ENCODE measurements around the gene SEMA6B.

SEMA6B gene, protein sequence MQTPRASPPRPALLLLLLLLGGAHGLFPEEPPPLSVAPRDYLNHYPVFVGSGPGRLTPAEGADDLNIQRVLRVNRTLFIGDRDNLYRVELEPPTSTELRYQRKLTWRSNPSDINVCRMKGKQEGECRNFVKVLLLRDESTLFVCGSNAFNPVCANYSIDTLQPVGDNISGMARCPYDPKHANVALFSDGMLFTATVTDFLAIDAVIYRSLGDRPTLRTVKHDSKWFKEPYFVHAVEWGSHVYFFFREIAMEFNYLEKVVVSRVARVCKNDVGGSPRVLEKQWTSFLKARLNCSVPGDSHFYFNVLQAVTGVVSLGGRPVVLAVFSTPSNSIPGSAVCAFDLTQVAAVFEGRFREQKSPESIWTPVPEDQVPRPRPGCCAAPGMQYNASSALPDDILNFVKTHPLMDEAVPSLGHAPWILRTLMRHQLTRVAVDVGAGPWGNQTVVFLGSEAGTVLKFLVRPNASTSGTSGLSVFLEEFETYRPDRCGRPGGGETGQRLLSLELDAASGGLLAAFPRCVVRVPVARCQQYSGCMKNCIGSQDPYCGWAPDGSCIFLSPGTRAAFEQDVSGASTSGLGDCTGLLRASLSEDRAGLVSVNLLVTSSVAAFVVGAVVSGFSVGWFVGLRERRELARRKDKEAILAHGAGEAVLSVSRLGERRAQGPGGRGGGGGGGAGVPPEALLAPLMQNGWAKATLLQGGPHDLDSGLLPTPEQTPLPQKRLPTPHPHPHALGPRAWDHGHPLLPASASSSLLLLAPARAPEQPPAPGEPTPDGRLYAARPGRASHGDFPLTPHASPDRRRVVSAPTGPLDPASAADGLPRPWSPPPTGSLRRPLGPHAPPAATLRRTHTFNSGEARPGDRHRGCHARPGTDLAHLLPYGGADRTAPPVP

DNA sequence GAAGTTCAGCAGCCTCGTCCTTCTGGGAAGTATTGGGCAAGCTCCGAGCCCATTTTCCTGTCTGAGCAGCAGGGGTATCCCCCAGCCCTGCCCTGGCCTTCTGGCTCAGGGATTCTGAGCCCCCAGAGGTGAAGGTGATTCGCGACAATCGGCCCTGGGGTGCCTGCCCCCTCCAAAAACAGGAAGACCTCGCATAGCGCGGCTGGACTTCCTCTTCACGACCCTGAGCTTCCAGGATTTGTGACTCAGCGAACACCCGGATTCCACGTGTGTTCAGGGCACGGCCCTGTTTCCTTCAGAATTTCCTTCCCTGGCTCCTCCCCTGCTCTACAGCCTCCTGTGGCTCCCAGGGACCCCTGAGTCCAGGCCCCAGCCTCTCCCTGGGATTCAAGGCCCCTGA, at the start of gene SEMA6B:
Gene SEMA6B (minus strand): TSS at position 116 of the 400 bp plus-strand sequence. CDS start 1,227 bp downstream, outside the sequence.
- TF ChIP-seq, protein P1, sequence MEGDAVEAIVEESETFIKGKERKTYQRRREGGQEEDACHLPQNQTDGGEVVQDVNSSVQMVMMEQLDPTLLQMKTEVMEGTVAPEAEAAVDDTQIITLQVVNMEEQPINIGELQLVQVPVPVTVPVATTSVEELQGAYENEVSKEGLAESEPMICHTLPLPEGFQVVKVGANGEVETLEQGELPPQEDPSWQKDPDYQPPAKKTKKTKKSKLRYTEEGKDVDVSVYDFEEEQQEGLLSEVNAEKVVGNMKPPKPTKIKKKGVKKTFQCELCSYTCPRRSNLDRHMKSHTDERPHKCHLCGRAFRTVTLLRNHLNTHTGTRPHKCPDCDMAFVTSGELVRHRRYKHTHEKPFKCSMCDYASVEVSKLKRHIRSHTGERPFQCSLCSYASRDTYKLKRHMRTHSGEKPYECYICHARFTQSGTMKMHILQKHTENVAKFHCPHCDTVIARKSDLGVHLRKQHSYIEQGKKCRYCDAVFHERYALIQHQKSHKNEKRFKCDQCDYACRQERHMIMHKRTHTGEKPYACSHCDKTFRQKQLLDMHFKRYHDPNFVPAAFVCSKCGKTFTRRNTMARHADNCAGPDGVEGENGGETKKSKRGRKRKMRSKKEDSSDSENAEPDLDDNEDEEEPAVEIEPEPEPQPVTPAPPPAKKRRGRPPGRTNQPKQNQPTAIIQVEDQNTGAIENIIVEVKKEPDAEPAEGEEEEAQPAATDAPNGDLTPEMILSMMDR (conservative IDR thresholded peaks at IDR 0.05; ENCODE audit: low read depth), result no peak
- no peak for DNase-seq (ENCODE audit: low spot score)
- ChIA-PET POLR2A (ENCODE audit: low non-redundant PET) (no interaction called here), CTCF (interaction anchor here (0.9 to 1.9 kb wide), 4 partner anchors 12 to 77 kb away, joined by 5 to 14 read pairs (median 10); no protein-coding TSS in a partner anchor)
- no peak within 1 kb of the TSS for H3K27ac ChIP-seq

DNA sequence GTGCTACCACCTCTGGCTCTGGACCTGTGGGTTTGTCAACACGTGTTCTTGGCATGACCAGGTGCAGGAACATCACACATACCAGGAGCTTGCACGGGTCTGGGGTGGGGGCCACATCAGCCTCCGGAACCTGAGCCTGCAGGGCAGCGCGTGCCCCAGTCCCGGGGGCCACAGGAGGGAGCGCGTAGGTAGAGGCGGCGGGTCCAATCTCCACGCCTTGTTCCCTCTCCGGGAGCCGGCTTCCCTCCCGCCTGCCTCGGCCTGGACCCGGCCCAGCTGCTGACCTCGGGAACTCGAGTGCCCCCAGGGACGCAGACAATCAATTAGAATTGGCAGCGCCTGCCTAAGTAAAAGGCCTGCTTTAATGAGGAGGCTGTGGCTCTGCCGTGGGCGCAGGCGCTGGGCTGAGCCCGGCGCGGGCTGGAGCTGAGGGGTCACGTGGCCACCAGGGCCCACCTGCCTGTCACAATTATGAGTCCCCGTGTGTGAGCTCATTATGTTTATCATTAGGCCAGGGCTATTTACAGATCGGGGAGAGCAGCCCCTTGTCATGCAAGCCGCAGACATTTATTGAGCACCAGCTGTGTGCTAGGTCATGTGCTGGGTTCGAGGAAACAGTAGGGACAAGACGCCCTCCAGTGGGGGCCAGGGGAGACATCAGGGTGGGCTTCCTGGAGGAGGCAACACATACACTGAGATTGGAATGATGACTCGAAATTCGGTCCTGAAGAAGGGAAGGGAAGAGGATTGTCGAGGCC, 47.6 kb upstream of the SEMA6B start:
- no peak for DNase-seq (ENCODE audit: low spot score)
- POLR2A ChIA-PET (ENCODE audit: low non-redundant PET), result no interaction called here
- H3K27ac ChIP-seq, result no peak overlapping the region
- TF ChIP-seq, protein P1 (conservative IDR thresholded peaks at IDR 0.05; ENCODE audit: low read depth), result no peak
- CTCF ChIA-PET, result interaction anchor here (0.5 to 0.7 kb wide), 2 partner anchors 39 to 47 kb away, joined by 3 to 5 read pairs; no protein-coding TSS in a partner anchor

DNA sequence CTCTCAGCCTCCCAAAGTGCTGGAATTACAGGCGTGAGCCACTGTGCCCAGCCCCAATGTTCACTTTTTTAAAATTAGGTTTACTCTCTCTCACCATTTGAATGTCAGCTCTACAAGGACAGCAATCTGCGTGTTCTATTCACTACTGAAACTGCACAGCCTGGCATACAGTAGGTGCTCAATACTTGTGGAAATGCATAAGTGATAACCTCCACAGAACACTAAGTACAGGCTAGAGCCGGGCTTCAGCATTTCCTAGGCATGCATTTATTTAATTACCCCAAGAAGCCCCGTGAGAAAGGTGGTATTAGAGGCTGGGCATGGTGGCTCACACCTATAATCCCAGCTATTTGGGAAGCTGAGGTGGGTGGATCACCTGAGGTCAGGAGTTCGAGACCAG, 46.7 kb upstream of the SEMA6B start:
- TF ChIP-seq, protein P1 (conservative IDR thresholded peaks at IDR 0.05; ENCODE audit: low read depth), result no peak
- no peak overlapping the region for H3K27ac ChIP-seq
- ChIA-PET POLR2A (ENCODE audit: low non-redundant PET) (no interaction called here), CTCF (interaction anchor here (1.9 kb wide), 1 partner anchor 30 kb away, joined by 6 read pairs; no protein-coding TSS in a partner anchor)
- no peak for DNase-seq (ENCODE audit: low spot score)

DNA sequence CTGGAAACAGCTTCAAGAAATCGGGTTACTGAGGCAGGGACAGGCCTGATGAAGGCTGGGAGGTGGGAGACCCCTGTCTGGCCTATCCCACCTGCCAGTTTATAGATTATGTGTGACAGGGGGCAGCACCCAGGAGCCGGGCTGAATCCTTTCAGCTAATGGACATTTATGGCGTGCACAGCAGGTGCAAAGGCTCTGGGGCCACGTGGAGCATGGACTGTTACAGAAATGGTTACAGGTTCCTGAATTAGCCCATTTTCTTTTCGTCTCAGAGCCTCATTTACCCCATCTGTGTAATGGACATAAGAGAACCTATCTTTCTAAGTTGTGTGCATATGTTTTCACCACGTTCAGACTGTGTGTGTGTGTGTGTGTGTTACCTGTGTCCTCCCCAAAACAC, 45.4 kb upstream of the SEMA6B start:
- POLR2A ChIA-PET (ENCODE audit: low non-redundant PET), result no interaction called here
- TF ChIP-seq, protein P1 (conservative IDR thresholded peaks at IDR 0.05; ENCODE audit: low read depth), result no peak
- no peak overlapping the region for H3K27ac ChIP-seq
- DNase-seq (ENCODE audit: low spot score), result no peak
- CTCF ChIA-PET, result interaction anchor here (1.9 kb wide), 1 partner anchor 31 kb away, joined by 6 read pairs; no protein-coding TSS in a partner anchor

DNA sequence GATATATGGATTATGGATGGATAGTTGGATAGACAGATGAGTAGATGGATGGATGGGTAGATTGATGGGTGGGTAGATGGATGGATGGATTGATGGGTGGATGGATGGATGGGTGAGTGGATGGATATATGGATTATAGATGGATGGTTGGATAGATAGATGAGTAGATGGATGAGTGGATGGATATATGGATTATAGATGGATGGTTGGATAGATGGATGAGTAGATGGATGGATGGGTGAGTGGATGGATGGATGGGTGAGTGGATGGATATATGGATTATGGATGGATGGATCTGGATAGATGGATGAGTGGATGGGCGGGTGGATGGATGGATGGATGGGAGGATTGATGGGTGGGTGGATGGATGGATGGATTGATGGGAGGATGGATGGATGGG, 43.4 kb upstream of the SEMA6B start:
- POLR2A ChIA-PET (ENCODE audit: low non-redundant PET), result no interaction called here
- H3K27ac ChIP-seq, result no peak overlapping the region
- DNase-seq (ENCODE audit: low spot score), result no peak
- TF ChIP-seq, protein P1 (conservative IDR thresholded peaks at IDR 0.05; ENCODE audit: low read depth), result no peak
- CTCF ChIA-PET, result no interaction called here
